NAMALWA (cell line): Measurements from ENCODE around the gene TWIST2.

Source experiments
- DNase-seq: peaks from one replicate; pipeline ENCODE4 v3.0.0-alpha.2; 2015; ENCODE audit warnings: low spot score

TWIST2 gene

DNA sequence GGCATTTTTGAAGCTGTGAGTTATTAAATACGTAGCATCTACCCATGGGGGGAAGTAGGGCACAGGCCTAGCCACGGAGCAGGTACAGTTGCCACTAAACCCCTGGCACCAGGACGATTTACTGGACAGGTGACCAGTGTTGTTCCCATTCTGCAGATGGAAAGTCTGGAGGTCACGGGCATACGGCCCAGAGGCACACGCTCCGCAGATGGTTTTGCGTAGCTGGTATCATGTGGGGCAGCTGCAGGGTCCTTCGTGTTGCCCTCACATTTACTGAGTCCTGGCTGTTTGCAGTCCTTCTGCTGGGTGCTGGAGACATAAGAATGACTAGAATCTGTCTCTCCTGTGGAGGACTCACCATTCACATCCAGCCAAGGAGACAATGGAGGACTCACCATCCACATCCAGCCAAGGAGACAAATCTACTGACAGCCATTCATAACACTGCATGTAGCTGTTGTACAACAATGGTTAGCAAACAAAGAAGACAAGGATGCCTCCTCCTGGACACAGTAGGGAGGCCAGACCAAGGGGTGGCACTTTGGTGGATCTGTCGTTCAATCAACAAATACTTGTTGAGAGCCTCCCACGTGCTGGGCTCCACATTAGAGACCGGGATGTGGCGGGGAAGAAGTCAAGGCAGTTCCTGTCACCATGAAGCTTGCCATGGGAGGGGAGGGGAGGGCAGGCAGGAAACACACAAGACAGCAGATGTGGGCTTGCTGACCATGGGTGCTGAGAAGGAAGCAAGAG lies 24.9 kb downstream of the TWIST2 start:
- no peak for DNase-seq

DNA sequence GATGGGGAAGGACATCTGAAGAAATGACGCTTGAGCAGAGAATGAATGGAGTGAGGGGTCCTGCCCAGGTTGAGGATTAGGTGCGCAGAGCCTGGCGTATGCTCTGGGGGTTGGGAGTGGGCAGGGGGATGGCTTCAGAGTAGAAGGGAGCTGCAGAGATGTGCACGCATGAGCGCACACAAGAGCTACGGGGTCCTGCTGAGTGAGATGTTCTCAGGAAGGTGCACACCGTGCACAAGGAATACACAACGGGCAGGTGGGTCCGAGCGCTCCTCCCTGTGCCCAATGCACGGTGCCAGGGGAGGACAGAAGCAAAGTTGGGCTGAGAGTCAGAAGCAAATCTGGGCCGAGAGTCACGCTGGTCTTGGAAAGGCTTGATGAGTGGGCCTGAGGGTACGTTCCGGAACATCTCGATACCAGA lies 25.5 kb downstream of the TWIST2 start:
- no peak for DNase-seq

DNA sequence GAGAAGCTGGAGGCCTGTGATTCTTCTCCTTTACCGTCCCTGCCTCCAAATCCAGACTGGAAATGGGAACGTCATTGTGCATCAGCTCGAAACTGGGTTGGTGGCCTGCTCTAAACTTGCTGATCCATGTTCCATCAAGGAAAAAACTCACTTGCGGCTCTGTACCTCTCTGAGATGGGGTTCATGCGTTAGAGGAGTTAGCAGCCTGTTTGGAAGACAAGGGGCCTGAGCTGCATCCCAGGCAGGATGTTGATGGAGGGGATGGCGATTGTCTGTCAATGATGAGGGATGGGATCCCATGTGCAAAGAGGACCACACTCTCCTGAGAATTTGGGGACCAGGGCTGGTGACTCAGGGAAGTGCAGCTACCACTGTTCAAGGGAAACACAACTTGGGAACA lies 26.0 kb downstream of the TWIST2 start:
- DNase-seq = no peak

DNA sequence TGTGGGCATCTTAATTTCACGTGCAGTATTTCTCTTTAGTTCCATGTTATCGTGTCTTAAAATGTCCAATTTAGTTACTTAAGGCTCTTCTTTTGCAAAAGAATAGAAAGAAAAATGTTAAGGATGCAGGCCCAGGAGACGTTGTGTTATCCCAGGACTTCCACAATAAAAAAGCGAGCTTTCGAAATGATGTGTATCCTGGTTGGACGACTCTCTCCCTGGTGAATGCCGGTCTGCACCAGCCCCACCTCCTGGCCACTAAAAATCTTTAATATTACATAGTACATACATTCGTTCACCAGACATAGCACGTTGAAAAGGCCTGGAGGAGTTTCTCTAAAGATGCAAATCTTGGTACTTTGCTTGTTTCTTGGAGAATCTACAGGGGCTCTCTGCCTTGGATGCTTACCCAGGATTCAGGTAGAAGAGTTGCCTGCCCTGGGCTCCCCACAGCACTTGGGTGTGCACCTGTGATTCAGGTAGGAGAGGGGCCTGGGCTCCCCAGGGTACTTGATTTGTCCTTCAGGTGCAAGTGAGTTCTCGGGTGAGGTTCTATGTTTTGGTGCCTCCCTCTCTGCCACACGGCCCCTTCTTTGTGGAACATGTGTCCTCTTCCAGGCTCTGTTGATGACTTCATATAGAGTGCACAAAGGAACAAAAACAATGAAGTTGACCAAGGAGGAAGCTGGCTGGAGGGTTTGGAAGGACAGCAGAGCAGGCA lies 26.6 kb downstream of the TWIST2 start:
- DNase-seq = no peak

DNA sequence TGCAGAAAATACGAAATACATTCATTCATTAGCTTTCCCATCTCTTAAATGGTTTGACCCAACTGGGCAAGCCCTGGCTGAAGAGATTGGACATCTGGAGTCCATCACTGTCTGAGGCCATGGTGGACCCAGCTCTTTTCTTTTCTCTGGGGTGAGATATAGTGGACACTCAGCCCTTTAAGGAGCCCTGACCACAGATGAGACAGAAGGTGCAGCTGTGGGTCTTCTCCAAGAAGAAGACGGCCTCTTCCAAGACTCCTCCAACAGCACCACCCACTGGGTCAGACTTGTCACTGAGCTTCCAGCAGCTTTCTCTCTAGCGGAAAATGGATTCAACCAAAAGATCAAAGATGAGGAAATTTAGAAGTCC lies 27.2 kb downstream of the TWIST2 start:
- no peak for DNase-seq

DNA sequence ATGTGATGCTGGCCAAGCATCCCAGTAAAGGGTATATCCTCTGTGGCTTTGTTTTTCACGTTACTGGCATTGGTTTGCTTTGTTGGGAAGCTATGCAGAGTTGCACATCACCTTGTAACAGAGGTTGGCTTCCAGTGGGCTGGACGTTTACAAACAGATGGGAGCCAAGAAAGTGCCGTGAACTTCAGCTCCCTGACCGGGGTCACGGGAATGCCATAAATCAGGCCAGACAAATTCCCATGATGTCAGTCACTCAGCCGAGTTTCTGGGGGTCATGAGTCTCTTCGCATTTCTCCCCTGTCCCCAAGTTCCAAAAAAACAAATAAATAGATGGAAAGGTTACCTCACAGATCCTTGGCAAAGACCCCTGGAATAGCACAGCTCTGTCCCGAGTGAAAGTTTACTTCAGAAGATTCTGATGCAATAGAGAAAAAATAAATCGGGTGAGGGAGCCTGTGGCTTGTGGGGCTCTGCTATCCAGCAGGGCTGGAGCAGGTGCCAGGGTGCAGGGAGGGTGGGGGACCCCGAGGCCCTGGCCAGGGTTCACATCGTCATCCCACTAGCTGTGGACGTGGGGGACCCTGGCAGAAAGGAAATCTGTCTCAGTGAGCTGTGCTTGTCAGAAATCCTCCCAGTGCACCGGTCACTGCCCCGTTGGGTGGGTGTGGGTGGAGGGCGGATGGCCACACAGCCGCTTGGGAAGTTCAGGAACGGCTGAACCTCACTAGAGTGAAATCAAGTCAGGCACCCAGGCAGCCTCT lies 27.8 kb downstream of the TWIST2 start:
- DNase-seq = no peak

DNA sequence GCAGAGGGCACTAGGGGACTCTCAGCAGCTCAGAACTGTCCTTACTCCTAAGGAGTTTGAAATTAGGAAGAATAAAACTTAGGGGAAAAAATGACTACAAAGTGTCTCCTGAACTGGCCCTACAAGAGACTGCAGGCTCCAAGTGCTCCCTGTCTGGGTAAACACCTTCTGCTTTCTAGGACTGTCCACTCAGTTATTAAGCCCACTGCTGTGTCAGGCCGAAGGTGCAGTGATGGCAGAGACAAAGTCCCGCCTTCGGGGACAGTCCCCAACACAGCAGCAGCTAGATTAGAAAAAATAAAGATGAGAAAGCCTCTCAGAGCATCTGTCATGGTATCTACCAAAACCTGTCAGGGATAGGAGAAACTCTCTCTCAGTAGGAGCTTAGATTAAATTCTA lies 28.3 kb downstream of the TWIST2 start:
- DNase-seq = no peak

DNA sequence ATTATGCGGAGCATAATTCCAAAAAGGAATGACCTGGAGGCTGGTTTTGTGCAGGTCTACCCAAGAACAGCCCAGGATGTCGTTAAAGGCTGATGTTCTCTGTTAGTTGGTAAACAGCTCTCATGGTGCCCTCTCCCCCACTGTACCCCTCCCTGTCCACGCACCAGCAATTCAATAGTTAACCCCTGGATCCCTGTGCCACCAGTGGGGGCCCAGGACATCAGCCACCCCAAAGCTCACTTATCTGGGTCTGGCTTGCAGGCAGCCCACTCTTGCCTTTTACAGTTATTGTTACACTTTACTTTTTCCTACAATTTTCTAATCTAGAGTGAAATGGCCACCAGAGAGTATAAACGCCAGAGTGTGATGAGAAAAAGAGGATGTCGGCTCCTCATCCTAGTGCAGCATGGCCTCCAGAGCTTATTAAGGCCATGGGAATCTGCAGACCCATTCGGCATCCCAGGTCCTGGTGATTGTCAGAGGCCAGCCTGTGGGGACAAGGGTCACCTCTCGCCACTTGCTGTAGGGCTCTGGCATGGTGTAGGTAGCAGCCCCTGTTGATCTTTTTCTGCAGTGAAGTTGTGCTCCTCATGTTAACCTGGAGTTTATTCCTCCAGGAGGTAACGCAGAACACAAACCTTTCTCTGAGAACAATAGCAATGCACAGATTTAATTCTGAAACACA lies 30.3 kb downstream of the TWIST2 start:
- no peak for DNase-seq

DNA sequence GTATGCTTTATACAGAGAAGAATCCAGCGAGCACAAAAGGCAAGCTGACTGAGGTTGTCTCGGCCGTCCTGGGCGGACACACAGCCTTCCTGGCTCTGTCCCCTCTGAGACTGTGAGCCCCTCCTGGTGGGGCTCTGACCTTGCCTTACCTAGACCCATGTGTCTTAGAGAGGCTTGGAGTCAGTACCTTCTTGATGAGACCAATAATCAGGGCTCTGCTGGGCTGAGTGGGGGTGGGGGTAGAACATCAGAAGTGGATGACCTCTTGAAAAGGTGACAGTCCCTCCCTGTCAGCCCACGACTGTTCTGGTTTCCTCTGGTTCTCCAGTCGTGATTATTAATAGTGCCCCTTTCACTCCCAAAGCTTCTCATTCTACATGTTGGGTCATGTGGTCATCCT lies 31.2 kb downstream of the TWIST2 start:
- DNase-seq = no peak

DNA sequence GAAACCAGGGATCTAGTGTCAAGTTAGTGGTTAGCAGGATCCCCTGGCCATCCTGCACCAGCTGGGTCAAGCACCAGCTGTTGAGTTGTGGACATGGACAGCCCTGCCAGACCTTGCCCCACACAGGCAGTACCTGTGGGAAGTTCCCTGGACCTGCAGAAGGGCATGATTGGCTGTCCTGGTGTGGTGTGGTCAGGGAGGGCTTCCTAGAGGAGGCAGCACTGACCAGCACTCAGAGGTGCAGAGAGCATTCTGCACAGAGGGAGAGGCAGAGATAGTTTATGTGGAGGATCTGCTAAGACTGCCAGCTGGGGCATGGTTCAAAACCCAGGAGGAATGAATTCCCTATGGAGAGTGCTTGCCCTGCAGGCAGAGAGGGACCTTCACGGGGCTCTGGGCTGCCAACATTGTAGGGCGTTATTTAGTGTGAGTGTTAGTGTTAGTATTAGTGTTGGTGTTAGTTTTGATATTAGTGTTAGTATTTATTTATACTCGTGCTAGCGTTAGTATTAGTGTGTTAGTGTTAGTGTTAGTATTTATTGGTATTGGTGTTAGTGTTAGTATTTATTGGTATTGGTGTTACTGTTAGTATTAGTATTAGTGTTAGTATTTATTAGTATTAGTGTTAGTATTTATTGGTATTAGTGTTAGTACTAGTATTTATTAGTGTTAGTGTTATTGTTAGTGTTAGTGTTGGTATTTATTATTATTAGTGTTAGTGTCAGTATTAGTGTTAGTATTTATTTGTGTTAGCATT lies 31.9 kb downstream of the TWIST2 start:
- no peak for DNase-seq

DNA sequence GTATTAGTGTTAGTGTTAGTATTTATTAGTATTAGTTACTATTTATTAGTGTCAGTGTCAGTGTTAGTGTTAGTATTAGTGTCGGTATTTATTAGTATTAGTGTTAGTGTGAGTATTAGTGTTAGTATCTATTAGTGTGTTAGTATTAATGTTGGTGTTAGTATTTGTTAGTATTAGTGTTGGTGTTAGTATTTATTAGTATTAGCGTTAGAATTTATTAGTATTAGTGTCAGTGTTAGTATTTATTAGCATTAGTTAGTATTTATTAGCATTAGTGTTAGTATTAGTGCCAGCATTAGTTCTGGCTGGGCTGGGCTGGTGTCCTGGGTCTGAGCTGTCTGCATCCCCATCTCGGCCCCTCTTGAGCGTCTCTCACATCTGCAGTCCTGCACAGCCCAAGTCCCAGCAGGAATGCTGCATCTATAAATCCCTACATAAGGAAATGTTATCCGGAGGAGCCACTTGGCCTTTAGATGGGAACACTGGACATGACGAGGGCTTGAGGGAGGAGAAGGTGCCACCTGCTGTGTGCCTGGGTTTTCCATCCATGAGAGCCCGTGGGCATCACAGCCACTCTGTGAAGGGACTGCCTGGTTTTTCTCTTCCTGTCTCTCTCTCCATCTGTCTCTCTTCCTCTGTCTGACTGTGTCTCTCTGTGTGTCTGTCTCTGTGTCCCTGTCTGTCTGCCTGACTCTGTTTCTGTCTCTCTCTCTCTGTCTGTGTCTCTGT lies 33.6 kb downstream of the TWIST2 start:
- DNase-seq = no peak

DNA sequence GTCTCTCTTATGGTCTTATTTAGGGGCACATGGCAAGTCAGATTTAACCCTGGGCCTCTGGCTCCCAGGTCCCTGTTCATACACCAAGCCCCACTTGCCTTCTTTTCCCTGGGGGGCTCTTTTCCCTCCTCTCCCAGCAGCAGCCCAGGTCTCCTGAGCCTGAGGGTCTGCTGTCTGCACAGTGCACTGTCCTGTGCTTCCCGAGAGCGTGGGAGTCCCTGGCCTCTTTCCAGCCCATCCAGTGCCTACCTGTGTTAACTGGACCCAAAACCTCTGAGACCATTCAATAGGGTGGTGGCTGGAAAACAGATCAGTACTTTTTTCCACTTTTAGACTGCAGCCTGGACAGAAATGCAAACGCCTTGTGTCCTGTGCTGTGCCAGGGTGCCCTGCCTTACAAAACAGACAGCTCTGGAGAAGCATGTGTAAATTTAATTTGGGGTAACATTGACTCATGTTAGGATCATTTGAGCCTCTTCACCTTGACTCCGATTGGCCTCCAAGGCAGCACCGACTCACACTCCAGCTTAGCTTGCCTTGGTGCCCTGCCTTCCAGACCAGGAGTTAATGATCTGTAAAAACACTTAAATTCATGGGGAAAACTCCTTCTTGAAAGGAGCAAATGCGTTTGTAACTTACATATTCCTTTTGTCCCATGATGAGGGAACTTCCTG lies 34.3 kb downstream of the TWIST2 start:
- no peak for DNase-seq

DNA sequence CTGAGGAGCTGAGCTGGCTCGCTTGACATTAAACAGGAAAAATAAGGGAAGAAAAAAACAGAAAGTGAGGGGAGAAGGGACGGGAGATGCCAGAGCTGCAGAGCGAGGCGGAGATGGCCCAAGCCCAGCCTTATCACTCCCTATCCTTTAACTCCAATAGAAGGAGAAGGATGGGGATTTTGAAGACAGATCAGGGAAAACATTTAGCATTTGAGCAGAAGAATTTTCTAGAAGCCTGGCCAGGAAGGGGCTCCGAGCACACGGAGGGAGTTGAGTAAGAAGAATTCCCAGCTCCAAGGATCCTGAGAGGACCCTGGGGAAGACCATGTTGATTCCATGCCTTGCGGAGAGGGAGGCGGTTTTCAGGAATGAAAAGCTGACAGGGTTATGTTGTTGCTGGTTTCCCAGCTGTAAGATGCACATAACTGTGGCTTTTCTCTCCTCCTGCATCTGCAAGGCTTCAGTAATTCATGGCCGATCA lies 35.6 kb downstream of the TWIST2 start:
- no peak for DNase-seq

DNA sequence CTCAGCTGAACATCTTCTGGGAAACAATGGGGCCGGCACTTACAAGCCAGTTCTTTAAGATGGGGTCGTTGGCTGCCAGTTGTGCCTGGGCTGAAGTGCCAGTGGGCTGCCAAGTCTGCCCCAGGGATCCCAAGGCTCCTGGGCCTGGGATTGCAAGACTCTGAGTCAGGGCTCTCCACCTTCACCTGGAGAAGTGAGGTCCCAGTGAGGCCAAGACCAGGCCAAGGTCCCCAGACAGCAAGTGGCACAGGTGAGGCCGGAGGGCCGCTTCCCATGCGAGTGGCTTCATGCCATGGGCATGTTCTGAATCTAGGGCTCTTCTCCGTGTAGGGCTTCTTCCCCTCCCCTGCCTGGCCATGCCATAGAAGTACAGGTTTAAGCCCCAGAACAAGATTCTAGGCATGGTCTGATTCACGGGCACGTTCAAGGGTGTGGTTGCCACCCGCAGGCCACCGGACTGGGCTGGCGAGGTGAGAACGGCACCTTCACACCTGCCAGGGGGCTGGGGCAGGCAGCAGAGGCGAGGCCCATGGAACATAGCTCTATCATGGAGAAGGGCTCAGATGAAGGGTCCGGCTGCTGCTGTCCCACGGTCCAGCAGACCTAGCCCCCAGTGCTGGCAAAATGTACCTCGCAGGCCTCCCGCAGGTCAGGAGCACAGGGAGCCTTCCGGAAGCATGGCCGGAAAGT lies 36.4 kb downstream of the TWIST2 start:
- no peak for DNase-seq

DNA sequence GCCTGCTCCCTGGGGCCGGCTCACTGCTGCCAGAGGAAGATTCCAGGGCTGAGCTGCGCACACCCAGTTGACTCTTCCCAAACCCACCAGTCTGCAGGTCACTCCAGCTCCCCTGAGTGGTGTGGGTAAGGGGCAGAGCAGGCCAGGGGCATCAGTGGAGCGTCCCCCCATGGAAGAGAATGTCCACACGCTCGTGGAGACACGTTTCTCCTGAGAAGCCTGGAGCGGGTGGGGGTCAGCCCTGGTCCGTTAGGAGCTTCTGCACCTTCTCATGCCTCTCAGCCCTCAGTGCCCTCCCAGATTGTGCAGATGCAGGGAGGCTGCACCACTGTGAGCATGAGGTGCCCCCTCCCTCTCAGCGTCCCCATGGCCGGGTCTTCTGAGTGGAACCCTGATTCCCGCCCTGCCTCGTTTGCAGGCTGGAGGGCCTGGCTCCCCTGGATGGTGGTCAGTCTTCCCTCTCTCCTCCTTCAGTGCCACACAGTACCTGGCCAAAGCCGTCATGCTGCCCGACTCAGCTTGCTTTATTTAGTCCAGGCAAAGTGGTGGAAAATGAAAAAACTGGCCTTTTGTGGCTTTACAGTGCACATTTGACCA lies 37.0 kb downstream of the TWIST2 start:
- no peak for DNase-seq

DNA sequence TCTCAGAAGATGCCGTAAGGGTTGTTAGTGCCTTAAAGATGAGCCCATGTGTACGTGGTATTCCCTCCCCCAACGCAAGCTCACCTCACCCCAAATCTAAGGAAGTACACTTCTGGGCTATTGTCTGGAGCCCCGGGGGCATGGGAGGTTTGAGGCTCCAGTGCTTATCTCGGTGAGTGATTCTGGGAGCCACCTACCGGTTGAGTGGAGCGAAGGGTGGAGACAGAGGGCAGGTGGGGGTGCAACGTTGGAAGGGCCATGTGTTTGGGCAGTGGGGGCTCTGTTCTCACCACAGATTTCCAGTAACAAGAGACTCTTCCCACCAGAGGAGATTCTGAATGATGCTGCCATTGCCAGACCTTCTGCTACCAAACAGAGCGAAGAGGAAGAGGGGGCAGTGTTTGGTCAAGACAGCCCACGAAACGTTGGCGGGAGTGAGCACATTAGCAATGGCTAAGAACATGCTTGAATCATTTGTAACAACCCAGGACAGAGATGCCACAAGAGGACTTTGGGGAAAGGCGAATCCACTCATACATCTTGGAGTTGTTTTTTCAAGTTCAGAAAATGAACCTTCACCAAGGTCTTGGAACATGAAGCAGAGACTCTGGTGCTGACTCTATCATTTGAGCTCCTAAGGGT lies 38.7 kb downstream of the TWIST2 start:
- no peak for DNase-seq

DNA sequence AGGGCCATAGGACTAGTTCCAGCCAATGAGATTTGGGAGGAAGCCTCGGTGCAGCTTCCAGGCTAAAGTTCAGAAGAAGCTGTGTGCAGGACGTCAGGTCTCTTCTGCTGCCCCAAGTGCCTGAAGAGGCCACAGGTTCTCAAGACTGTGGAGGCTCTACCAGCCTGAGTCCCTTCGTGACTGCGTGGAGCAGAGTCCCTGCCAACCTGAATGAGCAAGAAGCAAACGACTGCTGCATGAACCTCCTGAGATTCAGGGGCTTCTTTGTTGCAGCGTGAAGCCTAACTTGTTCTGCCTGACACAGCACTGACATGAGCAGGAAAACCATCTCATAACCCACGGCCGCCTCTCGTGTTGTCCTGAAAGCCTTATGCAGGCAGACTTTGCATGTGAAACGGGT lies 39.7 kb downstream of the TWIST2 start:
- DNase-seq = no peak

DNA sequence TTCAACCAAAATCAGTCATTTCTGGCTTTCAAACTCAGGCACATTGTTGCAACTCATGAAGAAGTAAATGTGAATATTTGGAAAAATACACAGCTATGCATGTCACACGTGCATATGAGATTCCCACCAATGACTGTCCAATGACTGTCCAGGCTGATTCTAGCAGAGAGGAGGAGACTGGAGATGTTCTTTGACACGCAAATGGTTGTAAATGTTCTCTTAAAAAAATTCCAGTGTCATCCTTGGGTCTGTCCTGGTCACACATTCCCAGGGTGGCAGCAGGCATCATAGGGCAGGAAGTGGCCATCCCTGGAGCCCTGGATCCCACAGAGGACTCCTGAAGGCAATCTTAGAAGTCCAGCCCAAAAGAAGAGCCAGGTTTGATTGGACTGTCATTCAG lies 40.9 kb downstream of the TWIST2 start:
- no peak for DNase-seq

DNA sequence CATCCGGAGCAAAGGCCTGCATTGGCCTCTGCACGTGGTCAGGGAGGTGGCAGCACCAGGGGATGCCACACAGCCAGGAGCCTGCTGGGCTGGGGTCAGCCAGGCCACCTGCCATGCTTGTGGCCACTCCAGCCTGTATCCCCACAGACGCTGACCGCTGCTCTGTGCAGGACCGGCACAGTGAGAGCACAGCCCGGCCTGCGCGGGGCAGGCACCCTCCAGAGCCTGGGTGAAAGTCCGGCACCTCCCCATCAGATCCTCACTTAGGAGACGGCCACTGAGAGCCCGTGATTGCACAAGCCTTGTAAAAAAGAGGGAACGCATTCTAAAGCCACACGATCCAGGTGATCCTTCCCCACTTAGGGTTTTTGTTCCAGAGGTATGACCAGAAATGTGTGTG lies 42.2 kb downstream of the TWIST2 start:
- DNase-seq = no peak
